Uterus (tissue), 4 donors: ENCODE measurements around the gene OBSCN. TPM values are rescaled to one million over a fixed set of nuclear protein-coding genes. Genes with fewer than 3 reads are reported as not detected.
"Not testable (repeated sequence)": the region's sequence is repeated elsewhere in the genome, so short reads cannot be mapped to it uniquely, and the experiment has no call there.

Source experiments
- DNase-seq, 2 donors: peaks; one replicate each; pipeline ENCODE4 v3.0.0-alpha.2; 2019 to 2020
- H3K27ac ChIP-seq, 2 donors: fragments of 200-600 bp; sonication (generic); 1 replicate in 1 of 2; 2 replicates in 1 of 2; pipeline ENCODE4 v1.5.1; 2016 to 2018
- H3K27me3 ChIP-seq, 2 donors: fragments of 200-600 bp; sonication (generic); one replicate each; pipeline ENCODE4 v1.5.1; 2018 to 2019; ENCODE audit warnings: control low read depth in 1 of 2
- H3K36me3 ChIP-seq, 2 donors: fragments of 200-600 bp; sonication (generic); one replicate each; pipeline ENCODE4 v1.5.1; 2019; ENCODE audit warnings: control low read depth in 1 of 2
- H3K4me1 ChIP-seq, 2 donors: fragments of 200-600 bp; sonication (generic); one replicate each; pipeline ENCODE4 v1.5.1; 2018 to 2019; ENCODE audit warnings: control low read depth in 1 of 2
- H3K4me3 ChIP-seq, 2 donors: fragments of 200-600 bp; sonication (generic); 1 replicate in 1 of 2; 2 replicates in 1 of 2; pipeline ENCODE4 v1.5.1; 2018 to 2019; ENCODE audit warnings: mild to moderate bottlenecking in 1 of 2
- H3K9me3 ChIP-seq, 2 donors: fragments of 200-600 bp; sonication (generic); one replicate each; pipeline ENCODE4 v1.5.1; 2019; ENCODE audit warnings: control low read depth in 1 of 2
- POLR2A ChIP-seq, 2 donors: fragments of 450-650 bp; IDR thresholded peaks; one replicate each; pipeline ENCODE4 v1.6.1; 2016; ENCODE audit warnings: antibody characterized with exemption in 2 of 2, mild to moderate bottlenecking in 1 of 2, moderate library complexity in 1 of 2
- intact Hi-C: fragments of 100-400 bp; cut with DNase I; formaldehyde crosslinking; loops from one replicate; pipeline ENCODE4 v1.15.1; 2023; ENCODE audit warnings: low total_unique reads
- total RNA-seq, 4 donors: library from RNA; depleted of rRNA in 3 of 4; stranded (reverse); fragments of >200 nt in 3 of 4; gene quantifications; one replicate each; pipeline versions ENCODE4 v1.1.0 to v1.2.4, GENCODE V29; 2014 to 2023
- TF ChIP-seq, protein P1 (sequence below), 4 experiments: fragments of 200-600 bp in 2 of 4; fragments of 450-650 bp in 2 of 4; sonication (generic) in 2 of 4; IDR thresholded peaks; one replicate each; pipeline ENCODE4 v1.5.1; 2016 to 2019; ENCODE audit warnings: antibody characterized with exemption in 4 of 4, mild to moderate bottlenecking in 2 of 4, moderate library complexity in 1 of 4
- donor health status: DM: yes; HTN: yes; CAD: no.

OBSCN gene
- total RNA-seq, 4 donors from 2014 or later, result 5.9 to 53.2 (median 22.4) TPM

GRCh38 chr1:228268881-228269265 is 61.0 kb downstream of the OBSCN start:
- Histone ChIP-seq H3K4me1 (no peaks in the 10 kb centered on the region), H3K27ac (no peak overlapping the region), H3K9me3 (no peaks in the 10 kb centered on the region), H3K27me3 (no peaks in the 10 kb centered on the region), H3K4me3 (no peak overlapping the region), H3K36me3 (no peaks in the 10 kb centered on the region)
- TF ChIP-seq POLR2A (IDR thresholded peaks at IDR 0.05), result no peak
- TF ChIP-seq, protein P1, sequence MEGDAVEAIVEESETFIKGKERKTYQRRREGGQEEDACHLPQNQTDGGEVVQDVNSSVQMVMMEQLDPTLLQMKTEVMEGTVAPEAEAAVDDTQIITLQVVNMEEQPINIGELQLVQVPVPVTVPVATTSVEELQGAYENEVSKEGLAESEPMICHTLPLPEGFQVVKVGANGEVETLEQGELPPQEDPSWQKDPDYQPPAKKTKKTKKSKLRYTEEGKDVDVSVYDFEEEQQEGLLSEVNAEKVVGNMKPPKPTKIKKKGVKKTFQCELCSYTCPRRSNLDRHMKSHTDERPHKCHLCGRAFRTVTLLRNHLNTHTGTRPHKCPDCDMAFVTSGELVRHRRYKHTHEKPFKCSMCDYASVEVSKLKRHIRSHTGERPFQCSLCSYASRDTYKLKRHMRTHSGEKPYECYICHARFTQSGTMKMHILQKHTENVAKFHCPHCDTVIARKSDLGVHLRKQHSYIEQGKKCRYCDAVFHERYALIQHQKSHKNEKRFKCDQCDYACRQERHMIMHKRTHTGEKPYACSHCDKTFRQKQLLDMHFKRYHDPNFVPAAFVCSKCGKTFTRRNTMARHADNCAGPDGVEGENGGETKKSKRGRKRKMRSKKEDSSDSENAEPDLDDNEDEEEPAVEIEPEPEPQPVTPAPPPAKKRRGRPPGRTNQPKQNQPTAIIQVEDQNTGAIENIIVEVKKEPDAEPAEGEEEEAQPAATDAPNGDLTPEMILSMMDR (IDR thresholded peaks at IDR 0.05), result no peak
- DNase-seq, result no peak
- intact Hi-C loops, result no loop called here

- H3K4me3 ChIP-seq, H3K4me1 ChIP-seq, H3K9me3 ChIP-seq, DNase-seq, H3K27ac ChIP-seq, H3K36me3 ChIP-seq, H3K27me3 ChIP-seq, intact Hi-C loops: not testable (repeated sequence)
These were observed 61.6 kb downstream of the OBSCN start for GRCh38 chr1:228269431-228269830.

DNA sequence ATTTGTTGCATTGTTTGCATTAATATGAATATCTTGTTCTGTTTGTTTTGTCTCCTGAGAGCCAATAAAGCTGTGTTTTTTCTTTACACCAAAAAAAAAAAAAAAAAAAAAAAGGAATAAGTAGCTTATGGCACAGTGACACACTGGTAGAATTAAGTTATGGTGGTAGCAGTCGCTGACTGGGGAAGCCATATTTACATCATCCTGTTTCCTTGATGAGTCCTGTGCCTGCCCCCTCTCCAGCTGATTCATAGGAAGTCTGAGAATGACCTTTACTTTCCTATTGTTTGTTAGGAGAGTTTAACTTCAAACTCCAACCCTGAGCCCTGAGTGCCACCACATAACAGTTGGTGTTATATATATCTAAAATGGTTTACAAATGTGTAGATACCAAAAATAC is 62.2 kb downstream of the OBSCN start:
- Histone ChIP-seq H3K27me3 (no peaks in the 10 kb centered on the region), H3K9me3 (no peaks in the 10 kb centered on the region), H3K4me1 (no peaks in the 10 kb centered on the region), H3K4me3 (no peak overlapping the region), H3K27ac (no peak overlapping the region), H3K36me3 (no peaks in the 10 kb centered on the region)
- intact Hi-C loops, result no loop called here
- DNase-seq, result no peak
- TF ChIP-seq, protein P1 (IDR thresholded peaks at IDR 0.05), result no peak
- no peak for TF ChIP-seq POLR2A (IDR thresholded peaks at IDR 0.05)

DNA sequence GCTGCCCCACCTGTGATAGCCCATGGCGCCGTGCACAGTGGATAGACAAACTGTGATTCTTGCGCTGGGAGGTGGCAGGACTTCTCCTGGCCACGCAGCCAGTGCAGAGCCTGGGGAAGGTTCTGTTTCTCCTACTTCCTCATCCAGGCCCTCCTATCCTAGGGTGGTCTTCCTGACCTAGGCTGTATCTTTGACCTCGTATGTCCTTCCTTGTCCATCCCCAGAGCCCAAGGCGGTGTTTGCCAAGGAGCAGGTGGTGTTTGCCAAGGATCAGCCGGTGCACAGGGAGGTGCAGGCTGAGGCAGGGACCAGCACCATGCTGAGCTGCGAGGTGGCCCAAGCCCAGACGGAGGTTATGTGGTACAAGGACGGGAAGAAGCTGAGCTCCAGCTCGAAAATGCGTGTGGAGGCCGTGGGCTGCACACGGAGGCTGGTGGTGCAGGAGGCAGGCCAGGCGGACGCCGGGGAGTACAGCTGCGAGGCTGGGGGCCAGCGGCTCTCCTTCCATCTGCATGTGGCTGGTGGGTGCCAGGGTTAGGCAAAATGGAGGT is 63.9 kb downstream of the OBSCN start:
- H3K4me1 ChIP-seq, result no peaks in the 10 kb centered on the region
- no peaks in the 10 kb centered on the region for H3K27me3 ChIP-seq
- intact Hi-C loops, result no loop called here
- no peaks in the 10 kb centered on the region for H3K9me3 ChIP-seq
- no peaks in the 10 kb centered on the region for H3K36me3 ChIP-seq
- H3K4me3 ChIP-seq, result no peak overlapping the region
- TF ChIP-seq, protein P1 (IDR thresholded peaks at IDR 0.05), result no peak
- no peak for TF ChIP-seq POLR2A (IDR thresholded peaks at IDR 0.05)
- H3K27ac ChIP-seq, result no peak overlapping the region
- no peak for DNase-seq

DNA sequence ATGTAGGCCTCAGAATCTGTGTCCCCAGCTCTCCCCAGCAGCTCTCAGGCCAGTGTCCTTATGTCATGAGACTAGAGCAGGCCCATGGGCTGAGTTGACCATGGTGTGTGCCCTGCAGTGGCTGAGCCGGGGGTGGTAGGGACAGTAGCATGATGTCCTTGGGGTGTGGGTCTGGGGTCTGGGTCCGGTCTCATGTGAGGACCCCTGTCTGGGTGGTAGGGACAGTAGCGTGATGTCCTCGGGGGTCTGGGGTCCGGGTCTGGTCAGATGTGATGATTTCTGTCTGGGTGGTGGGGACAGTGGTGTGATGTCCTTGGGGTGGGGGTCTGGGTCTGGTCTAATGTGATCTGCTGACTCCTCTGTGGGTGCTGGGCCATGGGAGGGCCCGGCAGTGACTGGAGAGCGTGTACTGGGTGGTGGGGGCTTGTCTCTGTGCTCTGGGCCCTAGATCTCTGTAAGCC is 64.5 kb downstream of the OBSCN start:
- H3K27ac ChIP-seq, result no peak overlapping the region
- H3K4me1 ChIP-seq, result no peaks in the 10 kb centered on the region
- TF ChIP-seq, protein P1 (IDR thresholded peaks at IDR 0.05), result no peak
- TF ChIP-seq POLR2A (IDR thresholded peaks at IDR 0.05), result no peak
- no peak for DNase-seq
- H3K4me3 ChIP-seq, result no peak overlapping the region
- H3K27me3 ChIP-seq, result no peaks in the 10 kb centered on the region
- no peaks in the 10 kb centered on the region for H3K36me3 ChIP-seq
- H3K9me3 ChIP-seq, result no peaks in the 10 kb centered on the region
- intact Hi-C loops, result no loop called here
